Superior temporal gyrus (tissue), 1 donor: ENCODE measurements around the gene TTBK2.
A peak's percentile ranks its signal among the peaks of the same experiment; 100 is the strongest.

Source experiments
- DNase-seq: peaks from one replicate; pipeline ENCODE4 v3.0.0-alpha.2; 2016; ENCODE audit errors: extremely low spot score

Gene TTBK2

DNA sequence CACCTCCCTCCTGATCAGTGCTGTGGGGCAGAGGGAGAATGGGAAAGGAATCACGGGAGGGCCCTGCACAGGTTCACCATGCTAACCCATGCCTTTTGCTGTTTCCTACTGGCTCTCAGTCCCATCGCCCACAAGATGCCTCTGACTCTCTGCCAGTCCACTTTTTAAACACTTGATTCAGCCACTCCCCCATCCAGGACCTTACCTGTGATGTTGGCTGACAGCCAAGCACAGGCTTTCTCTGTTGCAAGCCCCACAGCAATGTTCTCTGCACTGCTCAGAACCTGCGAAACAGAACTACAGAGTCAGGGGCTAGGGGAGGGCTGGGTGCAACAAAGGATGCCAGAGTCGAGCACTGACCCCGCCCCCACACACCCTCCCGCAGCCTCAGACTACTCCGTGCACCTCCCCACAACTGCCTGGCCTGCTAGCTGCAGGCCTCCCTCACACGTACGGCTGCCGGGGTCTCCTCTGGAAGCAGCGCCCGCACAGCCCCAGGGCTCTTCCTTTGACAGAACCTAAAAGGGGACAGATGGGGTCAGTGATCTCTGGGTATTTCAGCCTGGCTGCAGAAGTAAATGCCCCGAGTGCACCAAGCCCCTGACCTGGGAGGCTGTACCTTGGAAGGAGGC is 192.7 kb downstream of the TTBK2 start:
- DNase-seq, result no peak

DNA sequence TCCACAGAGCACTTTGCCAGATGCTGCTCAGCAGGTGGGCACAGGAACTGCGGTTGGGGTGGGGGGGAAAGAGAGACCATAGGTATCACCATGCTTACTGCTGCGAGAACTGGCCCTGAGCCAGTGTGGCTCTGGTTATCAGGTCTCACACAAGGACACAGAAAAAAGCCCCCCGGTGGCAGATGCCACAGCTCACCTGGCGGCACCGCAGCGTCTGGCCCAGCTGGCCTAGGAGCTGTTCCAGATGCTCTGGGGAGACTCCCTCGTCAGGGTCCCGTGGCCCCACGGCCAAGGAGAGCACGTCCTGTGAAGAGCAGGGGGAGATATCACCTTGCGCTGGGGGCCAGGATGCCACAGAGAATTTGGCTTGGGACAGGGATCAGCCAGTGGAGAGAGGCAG is 194.5 kb downstream of the TTBK2 start:
- no peak for DNase-seq

DNA sequence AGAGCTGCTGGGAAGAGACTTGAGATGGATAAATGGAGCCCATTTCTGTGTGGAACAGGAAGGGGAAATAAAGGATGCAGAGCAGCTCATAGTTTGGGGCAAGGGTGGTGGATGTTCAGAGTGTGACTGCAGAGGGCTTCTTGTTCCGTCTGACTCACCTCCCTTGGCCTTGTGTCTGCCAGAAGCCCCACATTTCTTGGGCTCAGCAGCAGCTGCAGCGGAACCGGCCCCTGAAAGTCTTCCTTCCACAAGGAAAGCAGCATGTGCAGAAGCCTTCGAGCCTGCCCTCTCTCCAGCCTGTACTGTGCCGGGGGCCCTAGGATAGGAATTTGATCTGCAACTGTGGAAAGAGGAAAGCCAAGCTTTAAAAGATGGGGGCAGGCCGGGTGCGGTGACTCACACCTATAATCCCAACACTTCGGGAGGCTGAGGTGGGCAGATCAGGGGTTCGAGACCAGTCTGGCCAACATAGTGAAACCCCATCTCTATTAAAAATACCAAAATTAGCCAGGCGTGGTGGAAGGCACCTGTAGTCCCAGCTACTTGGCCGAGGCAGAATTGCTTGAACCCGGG is 195.2 kb downstream of the TTBK2 start:
- no peak for DNase-seq

DNA sequence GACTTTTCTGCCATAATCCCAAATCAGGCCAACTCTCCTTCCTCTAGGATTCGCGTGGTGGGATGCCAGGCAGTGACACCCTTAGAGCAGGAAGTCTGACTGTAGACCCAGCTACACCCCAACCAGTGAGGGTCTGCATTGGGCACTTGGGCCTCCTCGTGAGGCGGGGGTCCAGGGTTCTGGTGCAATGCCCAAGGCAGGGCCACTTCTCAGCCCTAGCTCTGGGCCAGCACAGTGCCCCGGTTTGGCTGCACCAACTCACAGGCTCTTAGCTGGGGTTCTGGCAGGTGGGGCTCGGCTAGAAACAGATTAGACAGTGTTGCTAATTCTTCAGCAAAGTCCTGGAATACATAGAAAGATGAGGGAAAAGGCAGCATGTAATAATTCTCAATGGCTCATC is 196.3 kb downstream of the TTBK2 start:
- DNase-seq, result no peak

DNA sequence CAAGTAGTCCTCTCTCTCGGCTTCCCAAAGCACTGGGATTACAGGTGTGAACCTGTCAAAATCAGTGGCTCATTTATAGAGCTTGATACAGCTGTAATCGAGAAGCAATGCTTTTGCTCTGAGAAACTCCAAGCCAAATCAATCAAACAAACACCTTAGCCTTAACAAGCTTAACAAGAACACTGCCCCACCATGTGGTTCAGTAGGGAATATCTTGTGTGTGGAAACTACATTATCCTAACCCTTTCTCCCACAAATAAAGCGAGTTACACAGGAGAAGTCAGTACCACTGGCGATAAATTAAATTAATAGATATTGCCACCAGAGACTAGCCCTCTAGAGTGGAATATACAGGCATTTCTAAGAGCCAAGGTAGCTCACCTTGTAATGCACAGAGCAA is 197.5 kb downstream of the TTBK2 start:
- no peak for DNase-seq

DNA sequence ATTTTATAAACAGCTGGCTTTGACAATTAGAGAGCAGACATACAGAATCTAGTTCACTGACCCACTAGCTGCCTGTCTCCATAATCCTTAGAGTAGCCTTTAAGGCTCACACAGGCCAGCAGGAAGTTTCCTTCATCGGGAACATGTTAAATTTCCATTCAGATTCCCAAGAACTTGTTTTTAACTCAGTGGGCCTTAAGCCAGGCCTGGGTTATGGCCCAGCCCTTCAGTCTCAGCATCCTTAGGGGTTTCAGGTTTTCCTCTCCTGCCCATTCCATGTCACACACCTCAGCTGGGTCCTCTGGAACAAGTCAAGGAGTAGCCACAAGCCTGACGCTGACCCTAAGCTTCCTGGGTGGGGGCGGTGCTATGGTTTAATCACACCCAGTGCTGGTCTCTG is 198.7 kb downstream of the TTBK2 start:
- DNase-seq, result no peak

DNA sequence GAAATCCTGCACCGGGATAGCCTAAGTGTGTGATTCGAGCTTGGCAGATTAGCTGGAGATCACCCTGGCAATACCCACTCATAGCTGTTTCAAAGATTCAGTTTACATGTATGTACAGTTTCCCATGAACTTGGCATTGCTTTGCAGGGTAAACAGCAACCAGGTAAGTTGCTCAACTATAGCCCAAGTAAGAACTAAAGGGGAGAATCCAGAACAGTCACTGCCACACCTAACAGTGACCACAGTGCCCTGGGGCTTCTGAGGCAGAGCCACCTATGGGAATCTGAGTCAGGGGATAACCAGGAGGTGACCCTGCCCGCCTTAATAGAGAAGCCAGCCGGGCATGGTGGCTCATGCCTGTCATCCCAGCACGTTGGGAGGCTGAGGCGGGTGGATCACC is 199.6 kb downstream of the TTBK2 start:
- DNase-seq, result no peak

DNA sequence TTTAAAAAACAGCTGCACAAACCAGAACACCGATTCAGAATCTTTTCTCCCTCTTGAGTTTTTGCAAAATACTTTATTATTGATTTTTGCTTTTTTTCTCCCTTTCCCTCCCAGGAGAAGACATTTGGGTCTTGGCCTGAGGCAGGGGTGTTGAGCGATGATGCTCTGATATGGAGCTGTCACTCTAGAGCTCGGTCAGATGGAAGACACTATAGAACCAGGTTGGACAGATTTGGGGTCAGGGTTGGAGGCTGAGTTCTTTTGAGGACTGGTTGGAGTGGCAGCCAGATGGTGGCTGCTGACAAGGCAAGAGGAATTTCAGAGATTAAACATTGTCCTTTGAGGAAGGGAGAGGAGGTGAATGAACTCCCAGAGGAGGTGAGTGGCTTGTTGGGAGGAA is 200.5 kb downstream of the TTBK2 start:
- DNase-seq, result no peak

DNA sequence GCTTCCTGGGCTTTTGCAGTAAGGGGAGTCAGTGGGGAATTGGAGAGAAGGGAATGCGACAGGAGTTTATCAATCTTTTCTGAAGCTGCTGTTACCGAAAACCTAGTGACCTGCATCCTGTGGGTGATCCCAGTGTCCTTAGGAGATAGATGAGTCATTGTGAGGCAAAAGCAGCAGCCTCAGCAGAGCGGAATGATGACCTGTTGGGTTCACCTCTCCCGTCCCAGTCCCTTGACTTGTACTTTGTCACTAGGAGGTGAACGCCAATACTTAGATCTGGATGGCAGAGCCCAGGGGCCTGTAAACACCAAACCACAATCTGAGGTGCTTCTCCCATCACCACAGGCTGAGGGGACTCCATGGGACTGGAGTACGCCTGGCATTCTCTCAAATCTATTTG is 201.5 kb downstream of the TTBK2 start:
- DNase-seq, result no peak

DNA sequence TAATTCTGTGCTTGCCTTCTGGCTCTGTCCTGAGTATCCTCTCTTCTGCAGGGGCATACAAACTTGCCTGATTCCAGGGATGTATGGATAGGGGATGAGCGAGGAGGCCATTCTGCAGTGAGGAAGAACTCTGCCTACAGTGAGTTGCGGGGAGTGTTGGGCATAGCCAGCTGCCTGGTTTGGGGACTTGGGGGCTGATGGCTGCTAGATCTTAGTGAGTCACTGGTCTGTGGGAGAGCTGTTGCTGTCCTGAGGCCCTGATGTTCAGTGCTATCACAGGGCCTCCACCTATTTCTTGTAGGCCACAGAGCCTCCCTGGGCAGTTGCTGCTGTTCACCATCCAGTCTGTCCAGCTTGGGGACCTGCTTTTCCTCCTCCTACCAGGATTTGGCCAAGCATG is 204.0 kb downstream of the TTBK2 start:
- no peak for DNase-seq

DNA sequence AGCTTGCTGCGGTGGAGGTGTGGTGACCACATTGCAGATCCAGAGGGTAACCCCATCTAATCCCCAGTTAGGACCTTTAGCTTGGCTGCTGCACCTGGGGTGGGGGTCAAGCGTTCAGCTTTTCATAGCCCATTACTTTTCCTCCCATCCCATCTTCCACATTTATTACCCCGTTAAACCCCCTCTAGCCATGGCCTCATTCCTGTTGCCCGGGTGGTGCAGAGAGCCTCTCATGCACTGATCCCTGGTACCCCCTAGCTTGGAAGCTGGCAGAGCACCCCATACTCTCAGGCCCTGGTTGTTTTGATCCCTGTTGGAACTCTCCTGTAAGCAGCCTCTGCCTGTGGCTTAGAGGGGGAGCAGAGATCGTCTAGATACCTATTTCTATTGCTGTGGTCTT is 204.5 kb downstream of the TTBK2 start:
- DNase-seq, result no peak

DNA sequence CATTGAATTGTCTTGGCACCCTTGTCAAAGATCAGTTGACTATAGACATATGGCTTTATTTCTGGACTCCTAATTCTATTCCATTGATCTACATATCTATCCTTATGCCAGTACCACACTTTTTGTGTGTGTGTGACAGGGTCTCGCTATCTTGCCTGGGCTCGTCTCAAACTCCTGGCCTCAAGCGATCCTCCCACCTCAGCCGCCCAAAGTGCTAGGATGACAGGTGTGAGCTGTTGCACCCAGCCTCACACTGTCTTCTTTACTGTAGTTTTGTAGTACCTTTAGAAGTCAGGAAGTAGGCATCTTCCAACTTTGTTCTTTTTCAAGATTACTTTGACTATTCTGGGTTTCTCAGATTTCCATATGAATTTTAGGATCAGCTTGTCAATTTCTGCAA is 208.0 kb downstream of the TTBK2 start:
- no peak for DNase-seq

DNA sequence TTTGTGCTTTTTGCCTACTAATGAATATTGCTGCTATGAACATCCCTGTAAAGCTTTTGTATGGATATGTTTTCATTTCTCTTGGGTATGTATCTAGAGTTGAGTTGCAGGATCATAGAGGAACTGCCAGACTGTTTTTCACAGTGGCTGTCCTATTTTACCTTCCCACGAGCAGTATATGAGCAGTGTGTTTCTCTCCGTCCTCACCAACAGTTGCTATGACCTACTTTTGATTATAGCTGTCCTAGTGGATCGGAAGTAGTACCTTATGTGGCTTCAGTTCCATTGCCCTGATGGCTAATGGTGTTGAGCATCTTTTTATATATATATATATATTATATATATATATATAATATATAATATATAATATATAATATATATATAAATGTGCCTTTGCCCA is 208.8 kb downstream of the TTBK2 start:
- DNase-seq, result peak; percentile 12

DNA sequence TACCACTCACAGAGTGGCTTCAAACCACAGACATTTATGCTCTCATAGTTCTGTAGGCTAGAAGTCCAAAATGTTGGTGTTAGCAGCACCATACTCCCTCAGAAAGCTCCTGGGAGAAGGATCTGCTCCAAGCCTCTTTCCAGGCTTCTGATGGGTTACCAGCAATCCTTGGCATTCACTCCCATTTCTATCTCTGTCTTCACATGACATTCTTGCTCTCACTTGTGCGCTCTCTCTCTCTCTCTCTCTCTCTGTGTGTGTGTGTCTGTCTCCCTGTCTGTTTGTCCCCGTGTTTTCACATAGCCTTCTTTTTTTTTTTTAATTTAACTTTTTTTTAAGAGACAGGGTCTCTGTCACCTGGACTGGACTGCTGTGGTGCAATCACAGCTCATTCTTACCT is 209.9 kb downstream of the TTBK2 start:
- DNase-seq, result no peak

DNA sequence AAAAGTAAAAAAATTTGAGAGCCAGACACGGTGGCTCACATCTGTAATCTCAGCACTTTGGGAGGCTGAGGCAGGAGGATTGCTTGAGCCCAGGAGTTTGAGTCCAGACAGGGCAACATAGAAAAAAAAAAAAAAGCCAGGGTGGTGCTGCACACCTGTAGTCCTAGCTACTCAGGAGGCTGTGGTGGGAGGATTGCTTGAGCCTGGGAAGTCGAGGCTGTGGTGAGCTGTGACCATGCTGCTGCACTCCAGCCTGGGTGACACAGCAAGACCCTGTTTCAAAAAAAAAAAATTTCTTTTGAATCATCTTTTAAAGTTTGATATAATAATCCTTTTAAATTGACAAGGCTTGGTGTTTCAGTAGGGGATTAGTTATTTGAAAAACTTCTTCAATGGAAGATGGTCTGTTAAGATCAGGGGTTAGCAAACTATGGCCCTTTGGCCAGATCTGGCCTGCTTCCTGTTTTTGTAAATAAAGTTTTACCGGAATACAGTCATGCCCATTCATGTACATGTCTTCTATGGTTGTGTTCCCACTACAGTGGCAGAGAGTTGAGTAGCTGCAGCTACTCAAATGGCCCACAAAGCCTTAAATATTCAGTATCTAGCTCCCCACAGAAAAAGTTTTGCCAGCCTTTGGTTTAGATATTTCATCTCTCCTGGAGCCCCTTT is 212.6 kb downstream of the TTBK2 start:
- DNase-seq, result no peak

DNA sequence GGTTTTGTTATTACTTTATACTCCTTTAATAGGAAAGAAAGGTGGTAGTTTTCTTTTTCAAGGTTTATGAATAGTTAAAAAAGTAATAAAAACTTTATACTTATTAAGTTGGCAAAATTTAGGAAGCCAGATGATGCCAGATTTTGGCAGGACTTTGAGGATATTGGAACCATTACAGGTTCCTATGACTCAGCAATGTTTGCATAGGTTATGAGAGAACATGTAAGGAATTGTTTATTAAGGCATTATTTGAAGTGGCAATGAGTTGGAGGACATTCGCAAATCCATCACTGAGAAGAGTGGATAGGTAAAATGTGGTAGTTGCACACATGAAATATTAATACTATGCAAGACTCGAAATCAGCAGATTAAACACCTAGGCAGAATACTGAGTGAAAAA is 213.5 kb downstream of the TTBK2 start:
- no peak for DNase-seq

DNA sequence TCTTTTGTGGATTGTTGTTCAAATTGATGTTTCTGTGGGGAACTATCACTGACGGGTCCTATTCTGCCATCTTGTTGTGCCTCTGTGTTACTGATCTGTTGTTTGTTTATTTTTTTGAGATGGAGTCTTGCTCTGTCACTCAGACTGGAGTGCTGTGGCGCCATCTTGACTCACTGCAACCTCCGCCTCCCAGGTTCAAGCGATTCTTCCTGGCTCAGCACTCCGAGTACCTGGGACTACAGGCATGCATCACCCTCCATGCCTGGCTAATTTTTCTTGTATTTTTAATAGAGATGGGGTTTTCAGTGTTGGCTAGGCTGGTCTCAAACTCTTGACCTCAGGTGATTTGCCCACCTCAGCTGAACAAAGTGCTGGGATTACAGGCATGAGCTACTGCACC is 215.2 kb downstream of the TTBK2 start:
- DNase-seq, result no peak

DNA sequence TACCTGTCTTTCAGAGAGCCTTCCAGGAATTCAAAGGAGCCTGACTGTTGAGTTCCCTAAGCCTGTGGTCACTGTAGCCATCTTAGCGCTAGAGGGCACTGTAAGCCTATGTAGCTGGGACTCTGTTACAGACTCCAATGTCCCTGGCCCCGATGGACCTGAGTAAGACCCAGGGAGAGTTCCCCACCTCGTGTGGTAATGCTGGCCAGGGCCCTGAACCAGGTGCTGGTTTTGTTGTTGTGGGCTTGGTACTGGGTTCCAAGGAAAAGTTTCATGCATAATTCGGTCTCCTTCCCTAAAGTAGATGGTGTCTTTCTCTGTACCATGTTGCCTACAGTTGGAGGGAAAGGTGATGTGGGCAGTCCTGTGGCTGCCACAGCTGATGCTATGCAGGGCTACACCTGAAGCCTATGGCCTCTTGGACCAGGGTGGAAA is 216.1 kb downstream of the TTBK2 start:
- DNase-seq, result peak; percentile 86

DNA sequence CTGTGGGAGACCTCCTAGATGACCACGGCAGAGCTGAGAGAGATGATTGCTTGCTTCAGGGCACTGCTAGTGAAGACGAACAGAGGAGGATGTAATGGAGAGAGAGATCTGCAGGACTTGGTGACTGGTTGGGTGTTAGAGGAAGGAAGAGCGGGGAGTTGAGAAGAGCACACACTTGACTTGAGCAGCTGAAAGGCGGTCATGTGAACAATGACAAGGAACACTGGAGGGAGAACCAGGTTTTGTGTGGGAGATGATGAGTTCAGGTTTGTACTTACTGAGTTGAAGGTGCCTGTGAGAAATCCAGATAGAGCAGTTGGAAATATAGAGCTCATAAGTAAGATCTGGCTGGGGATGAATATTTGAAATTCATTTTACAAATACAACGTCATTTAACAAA is 224.0 kb downstream of the TTBK2 start:
- no peak for DNase-seq

DNA sequence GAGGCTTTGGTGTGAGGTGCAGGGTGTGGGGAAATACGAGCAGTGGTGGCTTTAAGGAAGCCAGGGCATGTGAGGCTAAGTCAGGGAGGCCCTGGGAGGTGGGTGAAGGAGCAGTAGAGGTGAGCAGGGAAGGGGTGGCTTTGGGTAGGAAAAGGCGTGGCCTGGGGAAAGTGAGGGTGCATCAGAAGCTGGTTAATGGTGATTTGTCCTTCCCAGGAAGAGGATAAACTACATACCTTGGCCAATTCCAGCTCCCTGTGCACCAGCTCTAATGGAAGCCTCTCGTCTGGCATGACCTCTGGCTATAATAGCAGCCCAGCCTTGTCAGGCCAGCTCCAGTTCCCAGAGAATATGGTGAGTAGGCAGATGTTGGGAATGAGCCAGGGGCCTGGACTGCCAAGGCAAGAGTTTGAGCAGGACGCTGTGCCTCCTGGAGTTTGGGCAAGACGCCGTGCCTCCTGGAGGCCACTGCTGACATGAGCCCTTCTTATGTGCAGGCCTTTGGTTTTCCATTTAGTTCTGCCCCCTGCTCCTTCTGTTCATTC is 225.0 kb downstream of the TTBK2 start:
- no peak for DNase-seq

DNA sequence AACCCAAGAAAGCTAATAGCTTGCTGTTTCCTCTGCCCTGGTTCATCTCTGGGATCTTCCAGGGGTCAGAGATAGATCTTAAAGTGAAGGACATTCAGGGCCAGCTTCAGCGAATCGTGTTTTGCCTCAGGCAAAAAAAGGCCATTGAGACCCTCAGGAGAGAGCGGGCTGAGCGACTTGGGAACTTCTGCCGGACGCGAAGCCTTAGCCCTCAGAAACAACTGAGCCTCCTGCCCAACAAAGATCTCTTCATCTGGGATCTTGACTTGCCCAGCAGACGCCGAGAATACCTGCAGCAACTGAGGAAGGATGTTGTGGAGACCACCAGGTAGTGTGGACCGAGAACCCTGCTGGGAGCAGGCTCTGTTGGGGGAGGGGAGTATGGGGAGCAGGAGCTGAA is 226.2 kb downstream of the TTBK2 start:
- DNase-seq, result no peak

DNA sequence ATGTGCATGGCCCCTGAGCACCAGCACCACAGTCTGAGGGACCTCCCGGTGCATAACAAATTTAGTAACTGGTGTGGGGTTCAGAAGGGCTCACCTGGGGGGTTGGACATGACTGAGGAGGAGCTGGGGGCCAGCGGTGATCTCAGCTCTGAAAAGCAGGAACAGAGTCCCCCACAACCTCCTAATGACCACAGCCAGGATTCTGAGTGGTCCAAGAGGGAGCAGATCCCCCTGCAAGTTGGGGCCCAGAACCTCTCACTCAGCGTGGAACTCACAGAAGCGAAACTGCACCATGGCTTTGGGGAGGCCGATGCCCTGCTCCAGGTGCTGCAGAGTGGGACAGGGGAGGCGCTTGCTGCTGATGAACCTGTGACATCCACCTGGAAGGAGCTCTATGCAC is 226.6 kb downstream of the TTBK2 start:
- DNase-seq, result no peak

DNA sequence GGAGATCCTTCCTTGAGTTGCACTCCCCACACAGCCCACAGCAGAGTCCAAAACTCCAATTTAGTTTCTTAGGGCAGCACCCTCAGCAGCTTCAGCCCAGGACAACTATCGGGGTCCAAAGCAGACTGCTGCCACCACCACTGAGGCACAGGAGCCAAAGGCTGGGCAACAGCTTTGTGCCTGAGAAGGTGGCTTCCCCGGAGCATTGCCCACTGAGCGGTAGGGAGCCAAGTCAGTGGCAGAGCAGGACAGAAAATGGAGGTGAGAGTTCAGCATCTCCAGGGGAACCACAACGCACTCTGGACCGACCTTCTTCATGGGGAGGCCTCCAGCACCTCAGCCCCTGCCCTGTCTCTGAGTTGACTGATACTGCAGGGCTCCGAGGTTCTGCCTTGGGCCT is 227.1 kb downstream of the TTBK2 start:
- no peak for DNase-seq
